ENCODE measurements around the gene NMT2.

NMT2 gene

DNA sequence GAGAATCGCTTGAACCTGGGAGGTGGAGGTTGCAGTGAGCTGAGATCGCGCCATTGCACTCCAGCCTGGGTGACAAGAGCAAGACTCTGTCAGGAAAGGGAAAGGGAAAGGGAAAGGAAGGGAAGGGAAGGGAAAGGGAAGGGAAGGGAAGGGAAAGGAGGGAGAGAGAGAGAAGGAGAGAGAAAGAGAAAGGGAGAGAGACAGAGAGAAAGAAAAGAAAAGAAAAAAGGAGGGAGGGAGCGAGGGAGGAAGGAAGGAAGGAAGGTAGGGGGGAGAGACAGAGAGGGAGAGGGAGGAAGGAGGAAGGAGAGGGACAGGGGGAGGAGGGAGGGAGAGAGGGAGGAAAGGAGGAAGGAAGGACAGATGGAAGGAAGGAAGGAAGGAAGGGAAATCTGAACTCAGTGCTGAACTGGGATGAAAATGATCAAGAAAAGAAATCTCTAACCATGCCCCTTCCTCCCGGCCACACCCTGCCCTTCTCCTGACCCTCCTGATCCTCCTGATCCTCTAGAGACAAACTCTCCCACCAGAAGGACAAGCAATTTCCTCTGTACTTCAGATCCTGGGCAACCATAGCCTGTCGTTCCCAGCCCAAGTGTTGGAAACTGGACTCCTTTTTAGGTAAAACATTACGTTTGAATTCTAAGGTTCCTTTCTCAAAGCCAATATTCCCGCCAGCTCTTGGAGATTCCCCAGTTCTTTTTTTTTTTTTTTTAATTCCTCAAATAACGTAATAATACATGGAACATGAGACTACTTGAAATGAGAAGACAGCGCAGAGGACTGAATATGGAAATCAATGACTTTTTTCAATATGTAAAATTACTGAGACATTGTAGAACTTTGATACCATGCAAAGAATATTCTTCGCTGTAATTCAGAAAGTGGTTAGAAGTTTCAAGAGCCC, 32.1 kb downstream of the NMT2 start:
- DNase-seq (ENCODE audit: insufficient read length) = no peak
- no peak for TF ChIP-seq POLR2A (IDR thresholded peaks at IDR 0.05; ENCODE audit: low read depth, low read length)
- TF ChIP-seq POLR2AphosphoS5 (IDR thresholded peaks at IDR 0.05; ENCODE audit: low read depth, low read length) = no peak
- no peak for TF ChIP-seq TAF1 (IDR thresholded peaks at IDR 0.05; ENCODE audit: borderline replicate concordance, low read depth, low read length)
- FAIRE-seq = no peak

DNA sequence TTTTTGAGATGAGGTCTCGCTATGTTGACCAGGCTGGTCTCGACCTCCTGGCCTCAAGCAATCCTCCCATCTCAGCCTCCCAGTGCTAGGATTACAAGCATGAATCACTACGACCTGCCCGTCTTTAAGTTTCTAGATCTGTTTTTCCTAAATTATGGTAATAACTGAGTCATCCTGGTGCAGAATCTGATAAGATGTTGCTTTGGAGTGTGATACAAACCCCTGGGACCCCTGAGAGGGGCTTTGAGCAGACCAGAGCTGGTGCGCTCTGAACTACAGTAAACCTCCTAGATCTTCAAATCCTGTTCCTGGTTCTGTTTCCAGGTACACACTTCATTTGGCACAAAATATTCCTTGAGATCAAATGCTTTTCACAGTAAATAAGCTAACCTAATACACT, 37.2 kb downstream of the NMT2 start:
- TF ChIP-seq POLR2AphosphoS5 (IDR thresholded peaks at IDR 0.05; ENCODE audit: low read depth, low read length) = no peak
- TF ChIP-seq TAF1 (IDR thresholded peaks at IDR 0.05; ENCODE audit: borderline replicate concordance, low read depth, low read length) = no peak
- TF ChIP-seq POLR2A (IDR thresholded peaks at IDR 0.05; ENCODE audit: low read depth, low read length) = no peak
- FAIRE-seq = no peak
- DNase-seq (ENCODE audit: insufficient read length) = no peak

DNA sequence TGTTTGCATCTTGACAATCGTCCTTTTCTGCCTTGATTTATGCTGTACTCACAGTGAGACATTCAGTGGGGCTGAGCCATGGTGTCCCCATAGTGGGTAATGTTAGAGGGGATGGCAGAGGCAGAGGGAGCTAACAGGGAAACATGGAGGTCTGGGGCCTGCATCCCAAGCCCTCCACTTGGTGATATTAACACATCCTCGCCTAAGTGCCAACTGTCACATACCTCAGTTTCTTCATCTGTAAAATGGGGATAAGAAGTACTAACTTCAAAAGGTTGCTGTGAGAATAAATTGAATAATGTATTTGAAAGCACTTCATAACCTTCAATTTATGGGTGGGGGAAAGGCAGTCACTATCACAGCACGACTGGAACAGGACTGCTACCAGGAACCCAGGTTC, 43.6 kb downstream of the NMT2 start:
- TF ChIP-seq TAF1 (IDR thresholded peaks at IDR 0.05; ENCODE audit: borderline replicate concordance, low read depth, low read length) = no peak
- no peak for TF ChIP-seq POLR2AphosphoS5 (IDR thresholded peaks at IDR 0.05; ENCODE audit: low read depth, low read length)
- TF ChIP-seq POLR2A (IDR thresholded peaks at IDR 0.05; ENCODE audit: low read depth, low read length) = no peak
- FAIRE-seq (no peak), DNase-seq (ENCODE audit: insufficient read length) (no peak)

DNA sequence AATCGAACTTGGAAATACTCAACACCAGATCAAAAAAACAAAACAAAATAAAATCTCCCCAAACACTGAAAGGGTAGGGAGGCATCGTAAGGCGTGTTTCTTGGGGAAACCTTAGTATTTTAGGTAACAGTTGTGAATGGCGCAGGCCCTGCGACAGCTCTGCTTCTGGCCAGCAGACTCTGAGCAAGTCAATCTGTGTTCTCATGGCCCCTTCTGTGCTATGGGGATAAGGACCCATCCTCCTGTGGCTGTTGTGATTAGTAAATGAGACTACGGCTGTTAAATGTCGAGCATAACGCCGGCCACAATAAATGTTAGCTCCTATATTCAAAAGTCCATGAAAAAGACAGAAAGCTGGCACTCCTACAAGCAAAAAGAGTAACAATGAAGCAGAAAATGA, 44.3 kb downstream of the NMT2 start:
- TF ChIP-seq POLR2A (IDR thresholded peaks at IDR 0.05; ENCODE audit: low read depth, low read length) = no peak
- no peak for TF ChIP-seq TAF1 (IDR thresholded peaks at IDR 0.05; ENCODE audit: borderline replicate concordance, low read depth, low read length)
- no peak for TF ChIP-seq POLR2AphosphoS5 (IDR thresholded peaks at IDR 0.05; ENCODE audit: low read depth, low read length)
- FAIRE-seq (no peak), DNase-seq (ENCODE audit: insufficient read length) (no peak)

DNA sequence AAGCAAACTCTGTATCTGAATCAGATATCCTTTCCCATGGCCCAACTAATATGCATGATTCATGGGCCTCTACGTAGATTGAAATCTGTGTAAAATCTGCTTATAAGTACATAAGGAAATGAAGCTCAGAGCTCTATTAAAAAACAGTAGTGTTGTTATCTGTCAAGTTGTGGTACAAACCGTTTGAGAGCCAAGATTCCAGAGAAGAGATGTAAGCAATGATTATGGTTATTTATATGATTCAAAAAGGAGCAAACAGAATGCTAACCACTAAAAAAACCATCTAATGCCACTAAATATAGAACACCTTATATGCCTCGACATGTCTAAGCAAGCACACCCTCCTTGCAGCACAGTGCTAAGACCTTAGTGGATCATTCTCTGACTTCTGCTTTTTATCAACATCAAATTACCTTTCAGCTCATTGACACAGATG, 44.7 kb downstream of the NMT2 start:
- TF ChIP-seq TAF1 (IDR thresholded peaks at IDR 0.05; ENCODE audit: borderline replicate concordance, low read depth, low read length) (no peak), POLR2A (IDR thresholded peaks at IDR 0.05; ENCODE audit: low read depth, low read length) (no peak), POLR2AphosphoS5 (IDR thresholded peaks at IDR 0.05; ENCODE audit: low read depth, low read length) (no peak)
- FAIRE-seq (peak; percentile 67), DNase-seq (ENCODE audit: insufficient read length) (no peak)

DNA sequence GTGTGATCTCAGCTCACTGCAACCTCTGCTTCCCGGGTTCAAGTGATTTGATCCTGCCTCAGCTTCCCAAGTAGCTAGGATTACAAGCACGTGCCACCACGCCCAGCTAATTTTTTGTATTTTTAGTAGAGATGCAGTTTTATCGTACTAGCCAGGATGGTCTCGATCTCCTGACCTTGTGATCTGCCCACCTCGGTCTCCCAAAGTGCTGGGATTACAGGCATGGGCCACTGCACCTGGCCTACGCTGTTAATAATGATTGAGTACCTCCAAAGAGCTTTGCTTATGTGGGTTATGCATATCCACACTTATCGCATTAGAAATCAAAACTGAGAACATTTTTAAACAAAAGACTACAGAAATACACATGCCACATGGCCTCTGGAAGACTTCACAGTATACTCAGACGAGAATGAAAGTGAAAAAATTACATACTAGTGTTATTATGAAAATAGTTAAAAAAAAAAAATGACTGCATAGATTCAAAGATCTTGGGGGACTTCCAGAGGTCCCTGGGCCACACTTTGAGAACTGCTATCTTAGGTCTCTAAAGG, 45.9 kb downstream of the NMT2 start:
- DNase-seq (ENCODE audit: insufficient read length) (peak; percentile 28), FAIRE-seq (no peak)
- no peak for TF ChIP-seq POLR2AphosphoS5 (IDR thresholded peaks at IDR 0.05; ENCODE audit: low read depth, low read length)
- TF ChIP-seq POLR2A (IDR thresholded peaks at IDR 0.05; ENCODE audit: low read depth, low read length) = no peak
- TF ChIP-seq TAF1 (IDR thresholded peaks at IDR 0.05; ENCODE audit: borderline replicate concordance, low read depth, low read length) = no peak

DNA sequence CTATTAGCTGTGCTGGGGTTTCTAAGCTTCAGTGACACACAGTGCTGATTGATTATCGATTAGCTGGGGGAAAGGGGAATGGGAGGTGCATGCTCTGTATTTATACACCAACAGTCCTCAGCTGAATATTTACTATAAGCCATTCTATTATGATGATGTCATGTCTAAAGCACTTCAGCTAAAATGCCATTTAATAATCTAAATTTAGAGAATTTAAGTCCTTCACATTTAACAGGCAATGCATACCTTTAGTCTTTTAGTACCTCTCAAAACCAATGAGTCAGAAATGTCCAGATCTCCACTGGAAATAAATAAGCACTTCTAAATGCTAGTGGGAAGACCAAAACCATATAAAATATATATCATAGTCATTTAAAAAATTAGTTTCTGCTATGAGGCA, 46.8 kb downstream of the NMT2 start:
- no peak for TF ChIP-seq TAF1 (IDR thresholded peaks at IDR 0.05; ENCODE audit: borderline replicate concordance, low read depth, low read length)
- DNase-seq (ENCODE audit: insufficient read length) (no peak), FAIRE-seq (no peak)

DNA sequence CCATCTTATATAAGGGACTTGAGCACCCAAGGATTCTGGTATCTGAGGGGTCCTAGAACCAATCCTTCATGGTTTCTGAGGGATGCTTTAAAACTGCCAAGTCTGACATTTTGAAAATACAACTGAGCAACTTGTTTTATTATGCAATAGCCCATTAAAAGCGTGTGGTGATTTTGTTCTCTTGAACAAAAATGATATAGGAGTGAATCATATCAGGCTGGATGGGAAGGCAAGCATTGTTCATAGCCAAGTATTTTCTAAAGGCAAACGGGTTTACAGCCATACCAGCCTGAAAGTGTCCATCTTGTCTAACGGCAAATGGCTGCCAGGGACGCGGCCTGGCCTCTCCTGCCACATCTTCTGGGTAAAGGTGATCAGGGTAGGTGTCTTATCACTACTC, 48.0 kb downstream of the NMT2 start:
- FAIRE-seq (no peak), DNase-seq (ENCODE audit: insufficient read length) (no peak)
- TF ChIP-seq TAF1 (IDR thresholded peaks at IDR 0.05; ENCODE audit: borderline replicate concordance, low read depth, low read length) = no peak
- no peak for TF ChIP-seq POLR2A (IDR thresholded peaks at IDR 0.05; ENCODE audit: low read depth, low read length)
- no peak for TF ChIP-seq POLR2AphosphoS5 (IDR thresholded peaks at IDR 0.05; ENCODE audit: low read depth, low read length)

DNA sequence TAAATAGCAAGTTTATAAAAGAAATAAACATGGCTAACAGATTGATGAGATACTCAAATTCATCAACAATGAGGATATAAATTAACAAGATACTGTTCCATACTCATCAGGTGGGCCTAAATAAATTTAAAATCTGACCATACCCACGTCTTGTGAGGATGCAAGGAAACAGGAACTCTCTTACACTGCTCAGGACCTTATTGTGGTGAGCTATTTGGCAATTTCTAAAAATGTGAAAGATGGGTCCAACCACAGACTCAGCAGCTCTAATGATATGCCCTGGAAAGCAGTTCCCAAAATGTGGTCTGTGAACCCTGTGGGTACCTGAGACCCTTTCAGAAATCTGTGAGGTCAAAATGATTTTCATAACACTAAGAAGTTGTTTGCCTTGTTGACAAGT, 49.9 kb downstream of the NMT2 start:
- no peak for FAIRE-seq
- DNase-seq (ENCODE audit: insufficient read length) = no peak
- TF ChIP-seq POLR2A (IDR thresholded peaks at IDR 0.05; ENCODE audit: low read depth, low read length) (no peak), TAF1 (IDR thresholded peaks at IDR 0.05; ENCODE audit: borderline replicate concordance, low read depth, low read length) (no peak), POLR2AphosphoS5 (IDR thresholded peaks at IDR 0.05; ENCODE audit: low read depth, low read length) (no peak)

DNA sequence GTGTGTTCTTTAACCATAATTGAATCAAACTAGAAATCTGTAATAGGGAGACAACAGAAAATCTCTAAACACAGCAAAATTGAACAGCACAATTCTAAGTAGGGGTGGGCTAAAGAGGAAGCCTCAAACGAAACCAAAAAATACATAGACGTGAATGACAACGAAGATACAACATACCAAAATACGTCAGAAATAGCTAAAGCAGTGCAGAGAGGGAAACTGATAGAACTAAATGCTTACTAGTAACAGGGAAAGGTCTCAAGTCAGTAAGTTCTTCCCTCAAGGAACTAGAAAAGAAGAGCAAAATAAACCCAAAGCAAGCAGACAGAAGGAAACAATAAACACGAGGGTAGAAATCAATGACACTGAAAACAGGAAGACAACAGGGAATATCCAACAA, 52.3 kb downstream of the NMT2 start:
- no peak for TF ChIP-seq POLR2AphosphoS5 (IDR thresholded peaks at IDR 0.05; ENCODE audit: low read depth, low read length)
- TF ChIP-seq TAF1 (IDR thresholded peaks at IDR 0.05; ENCODE audit: borderline replicate concordance, low read depth, low read length) = no peak
- FAIRE-seq (no peak), DNase-seq (ENCODE audit: insufficient read length) (no peak)

DNA sequence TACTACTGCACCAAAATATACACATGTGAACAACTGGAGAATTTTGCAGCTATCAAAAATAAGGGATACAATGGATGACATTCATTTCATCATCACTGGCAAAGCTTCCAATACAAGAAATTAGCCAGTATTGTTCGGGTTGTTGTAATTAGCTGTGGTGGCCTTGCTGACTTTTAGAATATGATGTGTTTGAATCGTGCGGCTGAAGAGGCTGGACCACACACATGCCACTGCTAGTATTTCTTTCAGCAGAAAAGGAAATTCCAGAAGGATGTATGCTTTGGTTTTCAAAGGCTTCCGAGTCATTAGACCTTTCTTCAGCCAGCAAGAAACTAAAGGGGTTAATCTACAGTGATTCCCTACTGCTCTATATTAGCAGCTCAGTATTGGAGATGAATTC, 54.7 kb downstream of the NMT2 start:
- no peak for TF ChIP-seq TAF1 (IDR thresholded peaks at IDR 0.05; ENCODE audit: borderline replicate concordance, low read depth, low read length)
- TF ChIP-seq POLR2A (IDR thresholded peaks at IDR 0.05; ENCODE audit: low read depth, low read length) = no peak
- TF ChIP-seq POLR2AphosphoS5 (IDR thresholded peaks at IDR 0.05; ENCODE audit: low read depth, low read length) = no peak
- FAIRE-seq (no peak), DNase-seq (ENCODE audit: insufficient read length) (no peak)

DNA sequence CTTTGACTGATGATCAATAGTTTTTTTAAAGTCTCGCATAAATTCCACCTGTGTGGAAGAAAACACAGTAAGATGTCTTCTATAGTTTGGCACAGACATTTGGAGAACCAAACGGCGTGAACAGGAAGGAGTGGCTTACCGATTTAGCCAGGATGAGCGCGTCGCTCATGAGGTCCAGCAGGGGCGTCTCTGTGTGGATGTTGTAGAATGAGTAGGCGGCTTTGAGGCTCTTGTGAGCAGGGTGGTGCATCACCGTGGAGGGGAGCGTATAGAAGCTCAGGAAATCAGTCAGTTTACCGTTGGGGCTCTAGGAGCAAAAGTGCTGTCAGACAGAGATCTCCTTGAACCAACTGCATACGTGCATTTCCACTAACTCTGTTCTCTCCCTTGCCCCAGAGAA, 55.8 kb downstream of the NMT2 start:
- no peak for TF ChIP-seq POLR2A (IDR thresholded peaks at IDR 0.05; ENCODE audit: low read depth, low read length)
- no peak for TF ChIP-seq POLR2AphosphoS5 (IDR thresholded peaks at IDR 0.05; ENCODE audit: low read depth, low read length)
- TF ChIP-seq TAF1 (IDR thresholded peaks at IDR 0.05; ENCODE audit: borderline replicate concordance, low read depth, low read length) = no peak

More for the DNA sequence above, 55.8 kb downstream of the NMT2 start:
- FAIRE-seq (no peak), DNase-seq (ENCODE audit: insufficient read length) (no peak)
